GM12878 (cell line): ENCODE data around the gene BANP. TPM values are rescaled to one million over a fixed set of nuclear protein-coding genes. Genes with fewer than 3 reads are reported as not detected.
"Not testable (repeated sequence)": the region's sequence is repeated elsewhere in the genome, so short reads cannot be mapped to it uniquely, and the experiment has no call there.

Source experiments
- ATAC-seq: fragments of 200-7000 bp; cut with Tn5 transposase; 3 replicates; pipeline ENCODE4 v1.9.1; 2020; ENCODE audit warnings: mild to moderate bottlenecking, moderate library complexity
- BruUV-seq: library from RNA; stranded (reverse); fragments of 400-500 nt; replicated peaks from 2 replicates; lab custom pipeline; 2021; lab: Mats Ljungman, UMichigan
- CTCF ChIA-PET: fragments of 300-600 bp; sonication (Branson Sonifier 250); formaldehyde crosslinking; extraction: SDS; loops from one replicate; lab custom pipeline; 2021; ENCODE audit warnings: inconsistent platforms; lab: Yijun Ruan, JAX
- POLR2A ChIA-PET: fragments of 350-600 bp; formaldehyde crosslinking; extraction: SDS; loops from one replicate; lab custom pipeline; 2021; ENCODE audit warnings: inconsistent platforms; lab: Charles Lee
- RAD21 ChIA-PET: fragments of 300-600 bp; sonication (Branson Sonifier 250); formaldehyde crosslinking; loops from one replicate; lab custom pipeline; 2023; ENCODE audit warnings: antibody characterized with exemption; ENCODE audit not compliant: unreplicated experiment; lab: Charles Lee
- SMC1A ChIA-PET: fragments of 300-600 bp; sonication (Branson Sonifier 250); formaldehyde crosslinking; loops from one replicate; lab custom pipeline; 2023; ENCODE audit not compliant: unreplicated experiment, uncharacterized antibody; lab: Charles Lee
- DNase-seq: peaks from one replicate; pipeline ENCODE4 v3.0.0-alpha.2; 2011; ENCODE audit warnings: low read depth, low spot score
- FAIRE-seq: peaks from 3 replicates; lab custom pipeline; 2011; peaks lifted over from hg19 to GRCh38; lab: Jason Lieb, UNC
- H2AFZ ChIP-seq: 2 replicates; pipeline ENCODE4 v1.6.0; 2011; ENCODE audit warnings: low read depth, low read length, control low read depth; ENCODE audit not compliant: control insufficient read depth
- H3K27ac ChIP-seq: 2 replicates; pipeline ENCODE4 v1.5.1; 2011; ENCODE audit warnings: control low read depth; ENCODE audit not compliant: control insufficient read depth, insufficient read depth
- H3K27me3 ChIP-seq, 2 experiments: replicated peaks in 1 of 2; 2 replicates each; pipeline versions ENCODE4 v1.6.0 to v1.6.1; 2011; ENCODE audit warnings: low read length in 1 of 2; ENCODE audit not compliant: control insufficient read depth in 2 of 2, insufficient read depth in 2 of 2
- H3K36me3 ChIP-seq, 2 experiments: 2 replicates each; pipeline ENCODE4 v1.5.1; 2011; ENCODE audit warnings: low read length in 1 of 2; ENCODE audit not compliant: control insufficient read depth in 2 of 2, insufficient read depth in 2 of 2
- H3K4me1 ChIP-seq: 2 replicates; pipeline ENCODE4 v1.6.1; 2011; ENCODE audit warnings: mild to moderate bottlenecking, low read length, moderate library complexity, mixed read lengths; ENCODE audit not compliant: control insufficient read depth, insufficient read depth
- H3K4me2 ChIP-seq: 2 replicates; pipeline ENCODE4 v1.6.0; 2011; ENCODE audit warnings: control low read depth; ENCODE audit not compliant: control insufficient read depth, insufficient read depth
- H3K4me3 ChIP-seq: fragments of 200-600 bp; sonication (generic); 2 replicates; pipeline ENCODE4 v1.5.1; 2016
- H3K79me2 ChIP-seq: 2 replicates; pipeline ENCODE4 v1.6.0; 2011; ENCODE audit warnings: low read length; ENCODE audit not compliant: control insufficient read depth, insufficient read depth
- H3K9ac ChIP-seq: 2 replicates; pipeline ENCODE4 v1.8.0; 2011; ENCODE audit warnings: low read length, control low read depth, mixed read lengths; ENCODE audit not compliant: control insufficient read depth, insufficient read depth
- H3K9me3 ChIP-seq: replicated peaks from 3 replicates; pipeline ENCODE4 v1.5.1; 2011; ENCODE audit warnings: mild to moderate bottlenecking, low read length; ENCODE audit not compliant: control insufficient read depth, insufficient read depth
- H4K20me1 ChIP-seq: 2 replicates; pipeline ENCODE4 v1.6.0; 2011; ENCODE audit not compliant: control insufficient read depth, insufficient read depth
- EGR1 ChIP-seq, 2 experiments: IDR thresholded peaks; 1 replicate in 1 of 2; 2 replicates in 1 of 2; pipeline ENCODE4 v1.6.1; 2011 to 2012; ENCODE audit warnings: low read depth in 2 of 2, low read length in 2 of 2, borderline replicate concordance in 1 of 2, mild to moderate bottlenecking in 1 of 2, moderate library complexity in 1 of 2
- HDGF ChIP-seq: fragments of 450-650 bp; IDR thresholded peaks from 2 replicates; pipeline ENCODE4 v1.6.1; 2016; ENCODE audit warnings: antibody characterized with exemption
- IKZF2 ChIP-seq, 2 experiments: fragments of 450-650 bp; IDR thresholded peaks; 2 replicates each; pipeline ENCODE4 v1.6.1; 2017; ENCODE audit warnings: mild to moderate bottlenecking in 2 of 2, moderate library complexity in 2 of 2
- MAX ChIP-seq: IDR thresholded peaks from 2 replicates; pipeline ENCODE4 v1.6.1; 2012; ENCODE audit warnings: low read depth, low read length, improper control_type of control experiment
- MEF2A ChIP-seq: IDR thresholded peaks from 2 replicates; pipeline ENCODE4 v1.6.1; 2011; ENCODE audit warnings: low read depth, mild to moderate bottlenecking, low read length, moderate library complexity; ENCODE audit not compliant: insufficient read depth
- MXI1 ChIP-seq: fragments of 150-350 bp; IDR thresholded peaks from 2 replicates; pipeline ENCODE4 v1.6.1; 2011; ENCODE audit warnings: low read depth, mild to moderate bottlenecking, inconsistent platforms, low read length, improper control_type of control experiment
- NFYA ChIP-seq: IDR thresholded peaks from 2 replicates; pipeline ENCODE4 v1.6.1; 2011; ENCODE audit warnings: low read depth, mild to moderate bottlenecking, low read length, improper control_type of control experiment, borderline replicate concordance
- RAD51 ChIP-seq: fragments of 450-650 bp; IDR thresholded peaks from 2 replicates; pipeline ENCODE4 v1.6.1; 2016; ENCODE audit warnings: moderate library complexity, mild to moderate bottlenecking, inconsistent platforms
- SKIL ChIP-seq: fragments of 450-650 bp; IDR thresholded peaks from 2 replicates; pipeline ENCODE4 v1.6.1; 2017; ENCODE audit warnings: mild to moderate bottlenecking, low read depth, inconsistent platforms; ENCODE audit not compliant: poor library complexity, severe bottlenecking
- USF1 ChIP-seq: IDR thresholded peaks from 2 replicates; pipeline ENCODE4 v1.6.1; 2011; ENCODE audit warnings: borderline replicate concordance, low read depth, mild to moderate bottlenecking, moderate library complexity, mixed read lengths, low read length; ENCODE audit not compliant: insufficient read depth; ENCODE audit errors: extremely low read length
- ZBTB4 ChIP-seq: fragments of 450-650 bp; formaldehyde crosslinking; IDR thresholded peaks from 2 replicates; pipeline ENCODE4 v1.4.0; 2022; ENCODE audit warnings: mild to moderate bottlenecking, moderate library complexity
- ZNF207 ChIP-seq: fragments of 450-650 bp; IDR thresholded peaks from 2 replicates; pipeline ENCODE4 v1.6.1; 2014; ENCODE audit warnings: antibody characterized with exemption, mild to moderate bottlenecking, borderline replicate concordance
- WGBS: methylation state at CpG from one replicate; pipeline ENCODE4 v1.1.6; 2016; ENCODE audit warnings: low lambda C conversion rate; ENCODE audit not compliant: insufficient replicate concordance, insufficient coverage; ENCODE audit errors: missing lambda C conversion rate; 5-methylcytosine and 5-hydroxymethylcytosine counted together
- in situ Hi-C: fragments of 300-500 bp; cut with MboI; formaldehyde crosslinking; loops from 9 replicates; pipeline ENCODE4 v1.14.3; 2018; ENCODE audit warnings: mixed read lengths
- intact Hi-C: fragments of 100-400 bp; cut with micrococcal nuclease; formaldehyde crosslinking; loops from one replicate; pipeline ENCODE4 v1.14.2; 2022; ENCODE audit not compliant: unreplicated experiment
- polyA plus RNA-seq, 11 experiments: library from polyadenylated mRNA; depleted of rRNA in 4 of 11; unstranded in 6 of 11; stranded (reverse) in 5 of 11; fragments of >200 nt; fragmentation: Nextera tagmentation in 4 of 11; fragmentation: Illumina TruSeq in 1 of 11; extraction: Ambion mirVana in 4 of 11; extraction: Trizol in 1 of 11; gene quantifications; 1 replicate in 1 of 11; 2 replicates in 10 of 11; pipeline versions ENCODE4 v1.2.1 to v1.2.3, GENCODE V29; 2011 to 2016; ENCODE audit warnings: inconsistent platforms in 2 of 11, missing spikeins in 2 of 11, low read depth in 1 of 11
- total RNA-seq, 4 experiments: library from RNA; depleted of rRNA in 3 of 4; stranded (reverse); fragments of >200 nt in 3 of 4; fragmentation: Illumina TruSeq in 1 of 4; extraction: Trizol in 1 of 4; gene quantifications; 2 replicates each; pipeline versions ENCODE4 v1.2.1 to v1.2.3, GENCODE V29; 2013 to 2021

BANP gene
- total and polyA plus RNA-seq, 10 of the 15 experiments (the other 5 are each of a cell fraction or from before 2014, with no cell fraction given) = 3.9 to 21.9 (median 12.2) TPM

- peak; percentile 11 to 43; a peak in 2 of 3 replicates for TF ChIP-seq EGR1 (IDR thresholded peaks at IDR 0.05; ENCODE audit: borderline replicate concordance in 1 of 2, low read depth in 2 of 2, low read length in 2 of 2)
- no peak for TF ChIP-seq ZBTB4
- peak; percentile 37 for TF ChIP-seq MEF2A
- TF ChIP-seq SKIL = no peak
- no peak for TF ChIP-seq RAD51
- peak in 1 of 2 experiments; percentile 59; a peak in 1 of 4 replicates for TF ChIP-seq IKZF2 (IDR thresholded peaks at IDR 0.05)
- TF ChIP-seq MXI1 = no peak; the same call in 1 of the 2 replicates
- TF ChIP-seq NFYA = no peak
- TF ChIP-seq MAX = peak; percentile 31; the same call in 1 of the 2 replicates
- peak; percentile 99 for TF ChIP-seq ZNF207
- peak; percentile 73 for TF ChIP-seq USF1
- TF ChIP-seq HDGF = no peak; the same call in 1 of the 2 replicates
Observed at GRCh38 chr16:87950765-87951551, at the start of gene BANP (continued).

- H3K4me2 ChIP-seq, intact Hi-C loops, H3K36me3 ChIP-seq, H3K27me3 ChIP-seq, H3K79me2 ChIP-seq, H4K20me1 ChIP-seq, ATAC-seq, H3K4me1 ChIP-seq, FAIRE-seq, BruUV-seq, H2AFZ ChIP-seq, H3K27ac ChIP-seq, DNase-seq, H3K4me3 ChIP-seq, H3K9ac ChIP-seq, H3K9me3 ChIP-seq: not testable (repeated sequence)
- WGBS = 68% methylated on average over 5 of the region's 5 CpGs
- in situ Hi-C loops = loop anchor here (5.0 kb wide), 1 partner anchor 128 kb away; no protein-coding TSS in a partner anchor
- RAD21 ChIA-PET = interaction anchor here (1.0 to 2.8 kb wide), 3 partner anchors 9 to 126 kb away, joined by 3 to 11 read pairs (median 5); no protein-coding TSS in a partner anchor
- CTCF ChIA-PET = interaction anchor here (1.1 to 4.3 kb wide), 6 partner anchors 9 to 144 kb away, joined by 4 to 15 read pairs (median 12); no protein-coding TSS in a partner anchor
- SMC1A ChIA-PET = interaction anchor here (1.0 to 1.7 kb wide), 2 partner anchors 125 kb away, joined by 4 to 7 read pairs; no protein-coding TSS in a partner anchor
- POLR2A ChIA-PET = interaction anchor here (0.6 kb wide), 1 partner anchor 33 kb away, joined by 3 read pairs; no protein-coding TSS in a partner anchor
Observed at GRCh38 chr16:87904963-87905362, 46.3 kb upstream of the BANP start.
